HepG2 (cell line): ENCODE data around the gene ABCC1. TPM values are rescaled to one million over a fixed set of nuclear protein-coding genes. Genes with fewer than 3 reads are reported as not detected.

Source experiments
- ATF2 ChIP-seq: sonication (generic); formaldehyde crosslinking; IDR thresholded peaks from 2 replicates; pipeline ENCODE4 v1.4.0; 2020; ENCODE audit warnings: missing genetic modification reagents
- BHLHE40 ChIP-seq: IDR thresholded peaks from 2 replicates; pipeline ENCODE4 v1.6.1; 2011; ENCODE audit warnings: low read length, improper control_type of control experiment
- HCFC1 ChIP-seq: fragments of 150-350 bp; IDR thresholded peaks from 2 replicates; pipeline ENCODE4 v1.6.1; 2014; ENCODE audit warnings: low read depth, low read length
- HDAC6 ChIP-seq: fragments of 200-600 bp; sonication (generic); IDR thresholded peaks from 2 replicates; pipeline ENCODE4 v1.7.0; 2017; ENCODE audit warnings: mild to moderate bottlenecking, antibody characterized with exemption, low read length, low read depth
- HIVEP1 ChIP-seq: sonication (generic); formaldehyde crosslinking; IDR thresholded peaks from 2 replicates; pipeline ENCODE4 v1.4.0; 2020; ENCODE audit warnings: mild to moderate bottlenecking, missing genetic modification reagents
- KAT8 ChIP-seq: IDR thresholded peaks from 2 replicates; pipeline ENCODE4 v1.6.1; 2016; ENCODE audit warnings: missing genetic modification reagents, missing compliant biosample characterization
- MAX ChIP-seq: IDR thresholded peaks from 2 replicates; pipeline ENCODE4 v1.6.1; 2012; ENCODE audit warnings: inconsistent platforms
- MEIS2 ChIP-seq: sonication (generic); formaldehyde crosslinking; IDR thresholded peaks from 2 replicates; pipeline ENCODE4 v1.9.0; 2021; ENCODE audit warnings: mild to moderate bottlenecking, missing genetic modification reagents
- PRMT3 ChIP-seq: sonication (generic); formaldehyde crosslinking; IDR thresholded peaks from 2 replicates; pipeline ENCODE4 v1.8.1; 2022; ENCODE audit warnings: low read depth, mild to moderate bottlenecking, moderate library complexity, missing genetic modification reagents, borderline replicate concordance
- SETDB1 ChIP-seq: sonication (generic); formaldehyde crosslinking; IDR thresholded peaks from 2 replicates; pipeline ENCODE4 v1.5.1; 2020; ENCODE audit warnings: missing genetic modification reagents, mild to moderate bottlenecking, borderline replicate concordance
- SNRNP70 ChIP-seq: fragments of 200-400 bp; formaldehyde crosslinking; IDR thresholded peaks from 2 replicates; pipeline ENCODE4 v1.6.1; 2017; ENCODE audit warnings: mild to moderate bottlenecking, low read depth, low read length, moderate library complexity
- U2AF1 ChIP-seq: fragments of 200-400 bp; formaldehyde crosslinking; optimal IDR thresholded peaks from 2 replicates; pipeline ENCODE3; 2017; ENCODE audit warnings: mild to moderate bottlenecking, low read depth, low read length
- ZBTB33 ChIP-seq: sonication (generic); formaldehyde crosslinking; IDR thresholded peaks from 2 replicates; pipeline ENCODE4 v1.4.0; 2020; ENCODE audit warnings: missing genetic modification reagents
- ZBTB39 ChIP-seq: sonication (generic); formaldehyde crosslinking; IDR thresholded peaks from 2 replicates; pipeline ENCODE4 v1.5.0; 2020; ENCODE audit warnings: missing genetic modification reagents
- ZFP90 ChIP-seq: sonication (generic); formaldehyde crosslinking; IDR thresholded peaks from 2 replicates; pipeline ENCODE4 v1.8.0; 2022; ENCODE audit warnings: missing genetic modification reagents, mild to moderate bottlenecking, inconsistent platforms, borderline replicate concordance
- ZMAT5 ChIP-seq: sonication (generic); formaldehyde crosslinking; IDR thresholded peaks from 2 replicates; pipeline ENCODE4 v1.5.0; 2020; ENCODE audit warnings: mild to moderate bottlenecking, low read depth, missing genetic modification reagents, borderline replicate concordance
- ZNF124 ChIP-seq: sonication (generic); formaldehyde crosslinking; IDR thresholded peaks from 2 replicates; pipeline ENCODE4 v1.4.0; 2020; ENCODE audit warnings: missing genetic modification reagents
- ZNF550 ChIP-seq: sonication (generic); formaldehyde crosslinking; IDR thresholded peaks from 2 replicates; pipeline ENCODE4 v1.4.0; 2020; ENCODE audit warnings: mild to moderate bottlenecking, missing genetic modification reagents, borderline replicate concordance
- ZNF580 ChIP-seq: IDR thresholded peaks from 2 replicates; pipeline ENCODE4 v1.6.1; 2016; ENCODE audit warnings: low read depth, borderline replicate concordance
- ZNF740 ChIP-seq: sonication (generic); formaldehyde crosslinking; IDR thresholded peaks from 2 replicates; pipeline ENCODE4 v1.4.0; 2020; ENCODE audit warnings: missing genetic modification reagents
- ZNF784 ChIP-seq: sonication (generic); formaldehyde crosslinking; IDR thresholded peaks from 2 replicates; pipeline ENCODE4 v1.5.1; 2020; ENCODE audit warnings: missing genetic modification reagents, mild to moderate bottlenecking, borderline replicate concordance
- polyA plus RNA-seq, 8 experiments: library from polyadenylated mRNA; depleted of rRNA in 3 of 8; stranded (reverse) in 7 of 8; unstranded in 1 of 8; fragments of >200 nt; fragmentation: Illumina TruSeq in 4 of 8; extraction: Trizol in 4 of 8; gene quantifications; 2 replicates each; pipeline versions ENCODE4 v1.2.1 to v1.2.3, GENCODE V29; 2011 to 2016; ENCODE audit warnings: low read depth in 4 of 8, missing spikeins in 1 of 8, mixed read lengths in 1 of 8; ENCODE audit not compliant: insufficient read depth in 1 of 8
- total RNA-seq, 5 experiments: library from RNA; depleted of rRNA; stranded (reverse); fragments of >200 nt; fragmentation: Illumina TruSeq; extraction: Trizol; gene quantifications; 2 replicates each; pipeline ENCODE4 v1.2.3, GENCODE V29; 2016; ENCODE audit warnings: low read depth in 1 of 5

ABCC1 gene
- total and polyA plus RNA-seq, 2 of the 13 experiments (the other 11 are each of a cell fraction or from before 2014, with no cell fraction given) = 13.0 to 30.6 TPM

GRCh38 chr16:15949210-15950160 is at the start of gene ABCC1 (continued):
- TF ChIP-seq ZNF740 = 0 out of 2 replicates have a peak, but pooled peaks have one; percentile 23
- no peak for TF ChIP-seq BHLHE40
- no peak for TF ChIP-seq SNRNP70
- no peak for TF ChIP-seq ZMAT5
- no peak for TF ChIP-seq HDAC6
- TF ChIP-seq ZNF124 (CRISPR knock-in tag) = no peak
- no peak for TF ChIP-seq PRMT3 (CRISPR knock-in tag)
- 0 out of 2 replicates have a peak, but pooled peaks have one; percentile 19 for TF ChIP-seq ZNF784
- no peak for TF ChIP-seq ZBTB33 (CRISPR knock-in tag)
- no peak for TF ChIP-seq ZBTB39 (CRISPR knock-in tag)
- TF ChIP-seq ZNF550 (CRISPR knock-in tag) = no peak
- TF ChIP-seq MAX = no peak
- no peak for TF ChIP-seq KAT8 (CRISPR knock-in tag)
- no peak for TF ChIP-seq HCFC1
- TF ChIP-seq ATF2 = no peak; the same call in 1 of the 2 replicates
- no peak for TF ChIP-seq ZNF580 (CRISPR knock-in tag)
- TF ChIP-seq SETDB1 (CRISPR knock-in tag) = no peak
- TF ChIP-seq MEIS2 = 0 out of 2 replicates have a peak, but pooled peaks have one; percentile 34
- no peak for TF ChIP-seq U2AF1
- TF ChIP-seq ZFP90 (CRISPR knock-in tag) = no peak
- no peak for TF ChIP-seq HIVEP1
